HUES48 (cell line): ENCODE data around the gene PLEKHD1.

ENCODE experiments used
- H3K27ac ChIP-seq: one replicate; pipeline ENCODE4 v1.7.0; 2013; ENCODE audit warnings: low read depth, low read length, inconsistent platforms
- H3K27me3 ChIP-seq: 2 replicates; pipeline ENCODE4 v1.6.1; 2013; ENCODE audit warnings: mild to moderate bottlenecking, low read length; ENCODE audit not compliant: control insufficient read depth, insufficient read depth
- H3K36me3 ChIP-seq: 2 replicates; pipeline ENCODE4 v1.6.1; 2013; ENCODE audit warnings: low read length; ENCODE audit not compliant: control insufficient read depth, insufficient read depth
- H3K4me1 ChIP-seq: 2 replicates; pipeline ENCODE4 v1.6.1; 2013; ENCODE audit warnings: mild to moderate bottlenecking, low read length; ENCODE audit not compliant: control insufficient read depth, insufficient read depth
- H3K4me3 ChIP-seq: 2 replicates; pipeline ENCODE4 v1.5.1; 2013; ENCODE audit warnings: mild to moderate bottlenecking, low read depth, low read length
- H3K9ac ChIP-seq: 2 replicates; pipeline ENCODE4 v1.6.1; 2013; ENCODE audit warnings: mild to moderate bottlenecking, low read depth, low read length, moderate library complexity
- H3K9me3 ChIP-seq: 2 replicates; pipeline ENCODE4 v1.6.1; 2013; ENCODE audit warnings: low read length; ENCODE audit not compliant: control insufficient read depth, insufficient read depth

PLEKHD1 gene

GRCh38 chr14:69518289-69519101 is 34.0 kb downstream of the PLEKHD1 start:
- H3K27ac ChIP-seq = no peak overlapping the region
- H3K4me3 ChIP-seq = no peak overlapping the region
- H3K4me1 ChIP-seq = peaks cover 5% of the 10 kb centered on the region; the same call in 1 of the 2 replicates
- no peaks in the 10 kb centered on the region for H3K9me3 ChIP-seq
- H3K36me3 ChIP-seq = no peaks in the 10 kb centered on the region
- H3K27me3 ChIP-seq = no peaks in the 10 kb centered on the region; the same call in 1 of the 2 replicates
- no peak overlapping the region for H3K9ac ChIP-seq

- Histone ChIP-seq H3K27ac (no peak overlapping the region), H3K9ac (no peak overlapping the region), H3K9me3 (no peaks in the 10 kb centered on the region), H3K27me3 (no peaks in the 10 kb centered on the region; the same call in 1 of the 2 replicates), H3K4me3 (no peak overlapping the region), H3K4me1 (peaks cover 5% of the 10 kb centered on the region; the same call in 1 of the 2 replicates), H3K36me3 (no peaks in the 10 kb centered on the region)
These were observed 34.9 kb downstream of the PLEKHD1 start for GRCh38 chr14:69519204-69520100.

GRCh38 chr14:69522026-69522425 is 37.5 kb downstream of the PLEKHD1 start:
- H3K36me3 ChIP-seq = no peaks in the 10 kb centered on the region
- H3K9me3 ChIP-seq = no peaks in the 10 kb centered on the region
- no peak overlapping the region for H3K9ac ChIP-seq
- peaks cover 5% of the 10 kb centered on the region; the same call in 1 of the 2 replicates for H3K4me1 ChIP-seq
- H3K27ac ChIP-seq = no peak overlapping the region
- H3K4me3 ChIP-seq = no peak overlapping the region
- no peaks in the 10 kb centered on the region; the same call in 1 of the 2 replicates for H3K27me3 ChIP-seq

DNA sequence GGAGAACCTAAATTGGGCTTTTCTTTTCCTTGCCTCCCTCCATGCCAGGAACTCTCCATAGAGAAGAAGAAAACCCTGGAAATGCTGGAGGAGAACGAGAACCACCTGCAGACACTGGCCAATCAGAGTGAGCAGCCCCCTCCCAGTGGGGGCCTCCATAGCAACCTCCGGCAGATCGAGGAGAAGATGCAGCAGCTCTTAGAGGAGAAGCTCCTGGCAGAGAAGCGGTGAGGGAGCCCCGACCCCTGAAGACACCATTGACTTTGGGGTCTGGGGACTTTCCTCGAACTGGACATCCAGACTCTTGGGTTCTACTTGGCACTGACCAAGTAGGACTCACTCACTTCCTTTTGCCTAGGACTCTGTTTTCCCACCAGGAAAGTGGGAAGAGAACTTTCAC is 41.4 kb downstream of the PLEKHD1 start:
- Histone ChIP-seq H3K27me3 (no peaks in the 10 kb centered on the region), H3K9ac (no peak overlapping the region), H3K9me3 (no peaks in the 10 kb centered on the region), H3K27ac (no peak overlapping the region), H3K36me3 (no peaks in the 10 kb centered on the region), H3K4me1 (no peaks in the 10 kb centered on the region), H3K4me3 (no peak overlapping the region)

DNA sequence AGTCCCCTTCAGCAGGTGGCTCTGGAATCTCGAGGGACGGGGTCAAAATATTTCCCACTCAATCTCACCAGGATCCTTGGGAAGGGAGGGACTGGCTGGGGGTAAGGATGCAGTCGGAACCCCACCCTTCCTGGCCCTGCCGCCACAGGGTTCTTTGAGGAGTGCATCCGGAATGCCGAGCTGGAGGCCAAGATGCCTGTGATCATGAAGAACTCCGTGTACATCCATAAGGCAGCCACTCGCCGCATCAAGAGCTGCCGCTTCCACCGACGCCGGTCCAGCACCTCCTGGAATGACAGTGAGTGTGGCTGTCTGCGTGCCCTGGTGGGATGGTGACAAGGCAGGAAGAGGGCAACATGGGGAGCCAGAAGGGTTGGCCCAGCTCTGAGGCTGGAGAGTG is 43.1 kb downstream of the PLEKHD1 start:
- Histone ChIP-seq H3K4me1 (no peaks in the 10 kb centered on the region), H3K9me3 (no peaks in the 10 kb centered on the region), H3K36me3 (no peaks in the 10 kb centered on the region), H3K27me3 (no peaks in the 10 kb centered on the region), H3K4me3 (no peak overlapping the region), H3K27ac (no peak overlapping the region), H3K9ac (no peak overlapping the region)

DNA sequence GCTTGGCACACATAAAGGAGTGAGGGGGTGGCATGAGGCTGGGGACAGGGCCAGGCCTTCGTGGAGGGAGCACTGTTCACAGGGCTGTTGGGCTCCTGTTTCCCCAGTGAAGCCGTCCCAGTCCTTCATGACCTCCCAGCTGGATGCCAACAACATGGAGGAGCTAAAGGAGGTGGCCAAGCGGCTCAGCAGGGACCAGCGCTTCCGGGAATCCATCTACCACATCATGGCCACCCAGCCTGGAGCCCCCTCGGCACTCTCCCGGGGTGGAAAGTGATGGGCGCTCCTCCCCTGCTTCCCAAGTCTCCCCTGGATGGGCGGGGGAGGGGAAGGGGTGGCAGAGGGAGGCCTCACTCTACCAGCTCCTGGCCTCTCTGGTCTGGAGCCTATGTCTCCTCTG is 43.6 kb downstream of the PLEKHD1 start:
- no peak overlapping the region for H3K27ac ChIP-seq
- H3K4me3 ChIP-seq = no peak overlapping the region
- no peak overlapping the region for H3K9ac ChIP-seq
- no peaks in the 10 kb centered on the region for H3K9me3 ChIP-seq
- H3K4me1 ChIP-seq = no peaks in the 10 kb centered on the region
- H3K27me3 ChIP-seq = no peaks in the 10 kb centered on the region
- H3K36me3 ChIP-seq = no peaks in the 10 kb centered on the region

GRCh38 chr14:69528930-69529329 is 44.4 kb downstream of the PLEKHD1 start:
- no peak overlapping the region for H3K9ac ChIP-seq
- no peak overlapping the region for H3K27ac ChIP-seq
- H3K36me3 ChIP-seq = no peaks in the 10 kb centered on the region
- no peaks in the 10 kb centered on the region for H3K4me1 ChIP-seq
- no peaks in the 10 kb centered on the region; the same call in 1 of the 2 replicates for H3K27me3 ChIP-seq
- no peaks in the 10 kb centered on the region for H3K9me3 ChIP-seq
- no peak overlapping the region for H3K4me3 ChIP-seq

- Histone ChIP-seq H3K27me3 (no peaks in the 10 kb centered on the region; the same call in 1 of the 2 replicates), H3K9ac (no peak overlapping the region), H3K4me1 (no peaks in the 10 kb centered on the region), H3K4me3 (no peak overlapping the region), H3K36me3 (no peaks in the 10 kb centered on the region), H3K9me3 (no peaks in the 10 kb centered on the region), H3K27ac (no peak overlapping the region)
These were observed 45.0 kb downstream of the PLEKHD1 start for GRCh38 chr14:69529563-69529962.

GRCh38 chr14:69530095-69530494 is 45.6 kb downstream of the PLEKHD1 start:
- H3K27ac ChIP-seq = no peak overlapping the region

DNA sequence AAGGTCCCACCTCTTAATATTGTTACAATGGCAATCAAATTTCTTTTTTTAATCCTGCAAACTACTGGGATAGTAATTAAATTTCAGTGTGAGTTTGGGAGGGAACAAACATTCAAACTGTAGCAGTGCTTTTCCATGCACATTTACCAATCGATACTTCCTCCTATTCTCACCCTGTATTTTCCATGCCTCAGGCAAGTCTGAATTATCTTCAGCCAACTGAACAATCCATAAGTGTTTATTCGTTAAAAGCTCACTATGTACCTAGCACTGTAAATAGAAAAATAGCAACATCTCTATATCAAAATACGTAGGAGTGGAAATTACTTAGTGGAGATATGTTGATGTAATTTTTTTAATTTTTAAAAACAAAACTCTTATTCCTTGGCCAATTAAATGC is 46.6 kb downstream of the PLEKHD1 start:
- Histone ChIP-seq H3K9ac (no peak overlapping the region), H3K4me1 (no peaks in the 10 kb centered on the region), H3K36me3 (no peaks in the 10 kb centered on the region), H3K27ac (no peak overlapping the region), H3K27me3 (no peaks in the 10 kb centered on the region; the same call in 1 of the 2 replicates), H3K9me3 (no peaks in the 10 kb centered on the region), H3K4me3 (no peak overlapping the region)

More at GRCh38 chr14:69530095-69530494, 45.6 kb downstream of the PLEKHD1 start:
- Histone ChIP-seq H3K27me3 (no peaks in the 10 kb centered on the region; the same call in 1 of the 2 replicates), H3K4me1 (no peaks in the 10 kb centered on the region), H3K36me3 (no peaks in the 10 kb centered on the region), H3K9ac (no peak overlapping the region), H3K9me3 (no peaks in the 10 kb centered on the region), H3K4me3 (no peak overlapping the region)
